A673 (cell line): ENCODE measurements around the gene DNAJC3.

Experiments
- EZH2 ChIP-seq: fragments of 200-600 bp; sonication (generic); IDR thresholded peaks from 2 replicates; pipeline ENCODE4 v1.6.1; 2017; ENCODE audit warnings: borderline replicate concordance, low read depth, mild to moderate bottlenecking, mixed read lengths, antibody characterized with exemption, low read length; ENCODE audit not compliant: poor library complexity, severe bottlenecking
- TF ChIP-seq, protein P1 (sequence below): fragments of 300-800, 200-600 bp; sonication (generic); conservative IDR thresholded peaks from 2 replicates; pipeline ENCODE4 v1.5.1; 2017; ENCODE audit warnings: low read depth, mild to moderate bottlenecking, antibody characterized with exemption, low read length, moderate library complexity, mixed read lengths

DNA sequence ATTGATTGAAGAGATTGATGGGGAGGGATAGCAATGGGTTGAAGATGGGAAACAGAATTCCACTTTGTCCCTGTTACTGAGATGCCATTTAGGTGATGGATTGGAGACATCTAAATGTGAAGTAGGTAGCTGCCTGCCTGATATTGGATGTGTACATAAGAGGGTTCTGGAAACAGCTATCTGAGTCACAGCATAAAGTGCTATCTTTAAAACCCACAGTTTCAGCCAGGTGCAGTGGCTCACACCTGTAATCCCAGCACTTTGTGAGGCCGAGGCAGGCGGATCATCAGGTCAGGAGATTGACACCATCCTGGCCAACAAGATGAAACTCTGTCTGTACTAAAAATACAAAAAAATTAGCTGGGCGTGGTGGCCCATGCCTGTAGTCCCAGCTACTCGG lies 72.6 kb downstream of the DNAJC3 start:
- TF ChIP-seq, protein P1, sequence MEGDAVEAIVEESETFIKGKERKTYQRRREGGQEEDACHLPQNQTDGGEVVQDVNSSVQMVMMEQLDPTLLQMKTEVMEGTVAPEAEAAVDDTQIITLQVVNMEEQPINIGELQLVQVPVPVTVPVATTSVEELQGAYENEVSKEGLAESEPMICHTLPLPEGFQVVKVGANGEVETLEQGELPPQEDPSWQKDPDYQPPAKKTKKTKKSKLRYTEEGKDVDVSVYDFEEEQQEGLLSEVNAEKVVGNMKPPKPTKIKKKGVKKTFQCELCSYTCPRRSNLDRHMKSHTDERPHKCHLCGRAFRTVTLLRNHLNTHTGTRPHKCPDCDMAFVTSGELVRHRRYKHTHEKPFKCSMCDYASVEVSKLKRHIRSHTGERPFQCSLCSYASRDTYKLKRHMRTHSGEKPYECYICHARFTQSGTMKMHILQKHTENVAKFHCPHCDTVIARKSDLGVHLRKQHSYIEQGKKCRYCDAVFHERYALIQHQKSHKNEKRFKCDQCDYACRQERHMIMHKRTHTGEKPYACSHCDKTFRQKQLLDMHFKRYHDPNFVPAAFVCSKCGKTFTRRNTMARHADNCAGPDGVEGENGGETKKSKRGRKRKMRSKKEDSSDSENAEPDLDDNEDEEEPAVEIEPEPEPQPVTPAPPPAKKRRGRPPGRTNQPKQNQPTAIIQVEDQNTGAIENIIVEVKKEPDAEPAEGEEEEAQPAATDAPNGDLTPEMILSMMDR = no peak
- no peak for TF ChIP-seq EZH2
